Kidney (tissue), 14 donors: Measurements from ENCODE around the gene SLC4A8. TPM values are rescaled to one million over a fixed set of nuclear protein-coding genes. Genes with fewer than 3 reads are reported as not detected.
"Not testable (repeated sequence)": the region's sequence is repeated elsewhere in the genome, so short reads cannot be mapped to it uniquely, and the experiment has no call there.

ENCODE experiments used
- DNase-seq, 5 donors: peaks; one replicate each; pipeline ENCODE4 v3.0.0-alpha.2; 2013 to 2020
- FAIRE-seq: peaks from 2 replicates; lab custom pipeline; 2012; peaks lifted over from hg19 to GRCh38; lab: Jason Lieb, UNC
- H3K27ac ChIP-seq, 2 donors: one replicate each; pipeline ENCODE4 v1.7.0; 2013; ENCODE audit warnings: low read depth in 2 of 2, low read length in 2 of 2, inconsistent platforms in 1 of 2
- H3K27me3 ChIP-seq: one replicate; pipeline ENCODE4 v1.7.1; 2013; ENCODE audit warnings: low read length, inconsistent platforms; ENCODE audit not compliant: control insufficient read depth, insufficient read depth
- H3K36me3 ChIP-seq, 3 donors: one replicate each; pipeline versions ENCODE4 v1.7.0 to v1.7.1; 2013; ENCODE audit warnings: low read length in 3 of 3, control low read depth in 1 of 3, inconsistent platforms in 1 of 3; ENCODE audit not compliant: insufficient read depth in 3 of 3, control insufficient read depth in 2 of 3
- H3K4me1 ChIP-seq, 3 donors: one replicate each; pipeline versions ENCODE4 v1.7.0 to v1.7.1; 2013; ENCODE audit warnings: low read length in 3 of 3, inconsistent platforms in 1 of 3, low read depth in 1 of 3; ENCODE audit not compliant: control insufficient read depth in 2 of 3, insufficient read depth in 2 of 3
- H3K4me3 ChIP-seq, 3 donors: one replicate each; pipeline versions ENCODE4 v1.7.0 to v1.8.1; 2013; ENCODE audit warnings: low read length in 3 of 3, control low read depth in 1 of 3, inconsistent platforms in 1 of 3
- H3K9ac ChIP-seq, 3 donors: one replicate each; pipeline versions ENCODE4 v1.7.0 to v1.7.1; 2013; ENCODE audit warnings: low read length in 3 of 3, control low read depth in 1 of 3, inconsistent platforms in 1 of 3
- H3K9me3 ChIP-seq, 3 donors: one replicate each; pipeline versions ENCODE4 v1.7.0 to v1.7.1; 2013; ENCODE audit warnings: low read length in 3 of 3, control low read depth in 1 of 3, inconsistent platforms in 1 of 3; ENCODE audit not compliant: control insufficient read depth in 2 of 3, insufficient read depth in 1 of 3
- intact Hi-C: fragments of 100-400 bp; cut with DNase I; formaldehyde crosslinking; loops from one replicate; pipeline ENCODE4 v1.11.1; 2022
- polyA plus RNA-seq: library from polyadenylated mRNA; stranded (reverse); fragments of 350-450 nt; fragmentation: Illumina TruSeq; extraction: RNeasy Lipid Tissue Mini Kit (QIAGEN cat#74804); gene quantifications from one replicate; pipeline ENCODE4 v1.2.3, GENCODE V29; 2014; ENCODE audit warnings: low read depth, low replicate concordance; ENCODE audit not compliant: insufficient read depth
- total RNA-seq: library from RNA; stranded (reverse); fragmentation: NEBNext Ultra II Directional; extraction: Animal tissue kit (Norgen Biotek cat#: 25700); gene quantifications from one replicate; pipeline ENCODE4 v1.2.1, GENCODE V29; 2021
- TF ChIP-seq, protein P1 (sequence below): IDR thresholded peaks from 3 replicates; pipeline ENCODE4 v1.5.1; 2012; ENCODE audit warnings: mild to moderate bottlenecking, moderate library complexity, borderline replicate concordance; ENCODE audit not compliant: insufficient read depth; ENCODE audit errors: extremely low read depth
- donor health status: control.
- donor health status: control.
- donor health status: control.
- donor health status: control.
- donor health status: control.
- donor health status: DM: yes; HTN: yes; CAD: no.
- donor health status: Normal renal cell carcinoma (clear cell type).

SLC4A8 gene
- total and polyA plus RNA-seq, 2 donors from 2014 or later, result 2.4 to 3.4 TPM

DNA sequence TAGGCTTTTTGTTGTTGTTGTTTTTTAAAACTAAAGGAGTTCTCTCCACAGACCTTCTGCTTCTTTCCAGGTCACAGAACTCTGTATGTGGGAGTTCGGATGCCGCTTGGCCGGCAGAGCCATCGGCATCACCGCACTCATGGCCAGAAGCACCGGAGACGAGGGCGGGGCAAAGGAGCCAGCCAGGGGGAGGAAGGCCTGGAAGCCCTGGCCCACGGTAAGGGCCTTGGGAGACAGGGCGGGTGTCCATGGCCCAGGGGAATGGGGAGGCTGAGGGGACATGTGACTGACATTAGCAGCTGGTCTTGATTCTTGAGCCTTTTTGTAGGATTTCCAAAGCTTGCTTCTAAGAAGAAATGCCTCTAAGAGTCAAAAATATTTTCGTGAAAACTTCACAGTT, 26.2 kb downstream of the SLC4A8 start:
- no peak overlapping the region for H3K4me3 ChIP-seq
- H3K4me1 ChIP-seq, result no peaks in the 10 kb centered on the region
- TF ChIP-seq, protein P1, sequence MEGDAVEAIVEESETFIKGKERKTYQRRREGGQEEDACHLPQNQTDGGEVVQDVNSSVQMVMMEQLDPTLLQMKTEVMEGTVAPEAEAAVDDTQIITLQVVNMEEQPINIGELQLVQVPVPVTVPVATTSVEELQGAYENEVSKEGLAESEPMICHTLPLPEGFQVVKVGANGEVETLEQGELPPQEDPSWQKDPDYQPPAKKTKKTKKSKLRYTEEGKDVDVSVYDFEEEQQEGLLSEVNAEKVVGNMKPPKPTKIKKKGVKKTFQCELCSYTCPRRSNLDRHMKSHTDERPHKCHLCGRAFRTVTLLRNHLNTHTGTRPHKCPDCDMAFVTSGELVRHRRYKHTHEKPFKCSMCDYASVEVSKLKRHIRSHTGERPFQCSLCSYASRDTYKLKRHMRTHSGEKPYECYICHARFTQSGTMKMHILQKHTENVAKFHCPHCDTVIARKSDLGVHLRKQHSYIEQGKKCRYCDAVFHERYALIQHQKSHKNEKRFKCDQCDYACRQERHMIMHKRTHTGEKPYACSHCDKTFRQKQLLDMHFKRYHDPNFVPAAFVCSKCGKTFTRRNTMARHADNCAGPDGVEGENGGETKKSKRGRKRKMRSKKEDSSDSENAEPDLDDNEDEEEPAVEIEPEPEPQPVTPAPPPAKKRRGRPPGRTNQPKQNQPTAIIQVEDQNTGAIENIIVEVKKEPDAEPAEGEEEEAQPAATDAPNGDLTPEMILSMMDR, result no peak
- H3K9ac ChIP-seq, result no peak overlapping the region
- H3K9me3 ChIP-seq, result no peaks in the 10 kb centered on the region
- intact Hi-C loops, result no loop called here
- no peak overlapping the region for H3K27ac ChIP-seq
- no peaks in the 10 kb centered on the region for H3K36me3 ChIP-seq
- peak in 4 of 5 donors; percentile 39 to 65 (median 48) for DNase-seq
- no peaks in the 10 kb centered on the region for H3K27me3 ChIP-seq
- no peak for FAIRE-seq

DNA sequence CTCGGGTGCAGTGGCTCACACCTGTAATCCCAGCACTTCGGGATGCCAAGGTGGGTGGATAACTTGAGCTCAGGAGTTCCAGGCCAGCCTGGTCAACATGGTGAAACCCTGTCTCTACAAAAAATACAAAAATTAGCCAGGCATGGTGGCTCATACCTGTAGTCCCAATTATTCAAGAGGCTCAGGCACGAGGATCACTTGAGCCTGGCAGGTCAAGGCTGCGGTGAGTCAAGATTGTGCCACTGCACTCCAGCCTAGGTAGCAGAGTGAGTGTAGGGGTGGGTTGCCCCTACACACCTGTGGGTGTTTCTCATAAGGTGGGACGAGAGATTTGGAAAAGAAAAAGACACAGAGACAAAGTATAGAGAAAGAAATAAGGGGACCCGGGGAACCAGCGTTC, 29.4 kb downstream of the SLC4A8 start:
- intact Hi-C loops, result not testable (repeated sequence)

DNA sequence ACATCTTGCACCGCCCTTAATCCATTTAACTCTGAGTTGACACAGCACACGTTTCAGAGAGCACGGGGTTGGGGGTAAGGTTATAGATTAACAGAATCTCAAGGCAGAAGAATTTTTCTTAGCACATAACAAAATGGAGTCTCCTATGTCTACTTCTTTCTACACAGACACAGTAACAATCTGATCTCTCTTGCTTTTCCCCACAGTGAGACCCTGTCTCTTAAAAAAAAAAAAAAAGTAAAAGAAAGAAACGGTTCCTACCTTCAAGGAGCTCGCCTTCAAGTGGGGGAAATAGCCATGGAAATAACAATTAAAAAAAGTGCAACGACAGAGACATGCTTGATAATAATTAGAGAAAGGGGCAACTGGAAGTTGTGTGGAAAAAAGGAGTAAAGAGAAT, 30.4 kb downstream of the SLC4A8 start:
- H3K9ac ChIP-seq, intact Hi-C loops, H3K27me3 ChIP-seq, H3K9me3 ChIP-seq, FAIRE-seq, H3K27ac ChIP-seq, H3K36me3 ChIP-seq, DNase-seq, H3K4me1 ChIP-seq, H3K4me3 ChIP-seq: not testable (repeated sequence)

More for the DNA sequence above, 29.4 kb downstream of the SLC4A8 start:
- not testable (repeated sequence) for FAIRE-seq, DNase-seq, H3K27me3 ChIP-seq, H3K9ac ChIP-seq, H3K36me3 ChIP-seq, H3K27ac ChIP-seq, H3K9me3 ChIP-seq, H3K4me3 ChIP-seq, H3K4me1 ChIP-seq

DNA sequence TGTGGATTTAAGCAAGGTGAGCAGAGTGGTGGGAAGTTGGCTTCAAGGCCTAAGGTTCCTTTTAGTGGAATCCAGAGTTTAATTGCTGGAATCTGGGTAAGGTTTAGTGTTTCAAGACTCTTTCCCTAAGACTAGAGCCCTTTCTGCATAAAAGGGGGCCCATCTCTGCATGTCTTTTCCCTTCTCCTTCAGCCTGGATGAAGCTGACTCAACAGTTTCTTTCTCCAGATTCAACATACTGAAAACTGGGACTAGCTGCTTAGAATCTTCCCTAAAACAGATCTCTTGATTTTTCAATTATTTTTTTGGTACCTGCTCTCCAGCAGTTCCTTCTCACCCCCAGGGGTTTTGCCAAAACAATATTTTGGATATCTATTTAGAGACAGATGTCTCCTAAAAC, 34.0 kb downstream of the SLC4A8 start:
- H3K27me3 ChIP-seq, result no peaks in the 10 kb centered on the region
- H3K36me3 ChIP-seq, result no peaks in the 10 kb centered on the region
- H3K9ac ChIP-seq, result no peak overlapping the region
- TF ChIP-seq, protein P1, result no peak
- H3K4me1 ChIP-seq, result no peaks in the 10 kb centered on the region
- H3K9me3 ChIP-seq, result no peaks in the 10 kb centered on the region
- H3K27ac ChIP-seq, result no peak overlapping the region
- H3K4me3 ChIP-seq, result no peak overlapping the region
- intact Hi-C loops, result no loop called here
- FAIRE-seq (no peak), DNase-seq (no peak)

DNA sequence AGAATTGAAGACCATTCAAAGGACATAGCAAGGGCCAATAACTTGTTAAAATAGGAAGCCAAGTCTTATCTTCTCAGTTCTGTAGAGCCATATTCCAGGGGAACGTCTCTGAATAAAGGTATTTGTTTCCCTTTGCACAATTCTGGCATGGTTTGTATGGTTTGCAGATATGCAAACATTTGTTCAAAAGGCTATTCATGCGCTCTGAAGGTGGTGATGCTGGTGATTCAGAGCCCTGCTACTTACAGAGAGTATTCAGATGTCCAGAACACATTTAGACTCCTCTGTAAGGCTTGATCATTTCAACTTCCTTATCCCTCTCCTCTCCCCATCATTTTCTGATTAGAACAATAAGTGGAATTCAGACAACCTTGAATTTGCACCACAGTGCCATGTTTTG, 35.9 kb downstream of the SLC4A8 start:
- Histone ChIP-seq H3K4me3 (no peak overlapping the region), H3K27me3 (no peaks in the 10 kb centered on the region), H3K9ac (no peak overlapping the region), H3K9me3 (no peaks in the 10 kb centered on the region), H3K36me3 (no peaks in the 10 kb centered on the region), H3K27ac (no peak overlapping the region), H3K4me1 (no peaks in the 10 kb centered on the region)
- intact Hi-C loops, result no loop called here
- TF ChIP-seq, protein P1, result no peak
- DNase-seq (no peak), FAIRE-seq (no peak)
